ENCODE measurements around the gene IL5. TPM values are rescaled to one million over a fixed set of nuclear protein-coding genes. Genes with fewer than 3 reads are reported as not detected.

IL5 gene
- total RNA-seq, 2 donors from 2014 or later = not detected

DNA sequence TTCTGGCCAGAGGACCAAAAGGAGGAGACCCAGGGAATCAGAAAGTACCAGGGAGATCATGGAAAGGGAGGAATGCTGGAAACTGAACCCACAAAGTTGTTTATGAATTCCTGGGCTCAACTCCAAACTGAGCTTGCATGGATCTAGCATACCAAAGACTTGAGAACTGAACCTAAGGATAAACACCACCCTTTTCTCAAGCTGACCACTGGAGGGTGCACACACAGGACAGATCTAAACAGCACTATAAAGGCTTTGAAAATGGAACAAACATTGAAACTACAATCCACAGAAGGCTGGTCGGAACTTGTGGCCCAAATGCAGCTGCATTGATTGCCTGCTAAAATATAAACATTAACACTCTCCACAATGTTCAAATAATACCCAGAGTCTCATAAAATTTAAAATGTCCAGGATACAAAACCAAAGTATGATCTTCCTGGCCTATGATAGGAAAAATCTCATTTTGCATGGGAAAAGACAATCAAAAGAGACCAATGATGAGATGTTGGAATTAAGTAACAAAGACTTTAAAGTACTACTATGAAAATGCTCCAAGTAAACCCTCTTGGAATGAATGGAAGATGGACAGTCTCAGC is 37.1 kb downstream of the IL5 start:
- WGBS, 2 donors = 32 to 53% methylated on average over 1 of the region's 1 CpG
- ATAC-seq (peak; percentile 38), DNase-seq (peak in 1 of 4 donors; percentile 41)
- TF ChIP-seq POLR2A (IDR thresholded peaks at IDR 0.05) = no peak
- peak in 5 of 7 experiments; percentile 22 to 45 (median 36) for TF ChIP-seq CTCF (IDR thresholded peaks at IDR 0.05)
- intact Hi-C loops (cut with DNase I) = no loop called here
- Histone ChIP-seq H3K36me3 (replicated peaks in 1 of 2; ENCODE audit: insufficient read depth in 1 of 2, low read depth in 2 of 2) (no peaks in the 10 kb centered on the region), H3K4me3 (no peak overlapping the region), H3K4me1 (peaks cover 22% of the 10 kb centered on the region), H3K27me3 (no peaks in the 10 kb centered on the region), H3K9me3 (no peaks in the 10 kb centered on the region), H3K27ac (no peak overlapping the region)

DNA sequence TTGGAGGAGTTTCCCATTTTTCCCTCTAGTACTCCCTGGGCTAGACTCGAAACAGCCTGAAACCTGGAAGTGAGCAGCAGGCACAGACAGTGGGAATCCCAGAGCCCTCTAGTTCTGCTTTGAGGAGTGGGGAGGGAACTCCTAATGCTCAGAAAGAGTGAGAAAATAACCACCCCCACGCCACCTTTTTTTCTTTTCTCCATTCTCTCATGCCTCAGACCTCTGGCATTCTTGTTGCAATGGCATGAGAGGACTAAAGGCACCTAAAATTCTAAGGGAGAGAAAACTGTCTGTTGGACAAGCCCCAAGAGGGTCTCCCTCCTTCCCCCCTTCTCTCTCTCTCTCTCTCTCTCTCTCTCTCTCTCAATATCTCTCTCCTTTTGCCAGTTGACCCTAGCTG is 37.7 kb downstream of the IL5 start:
- Histone ChIP-seq H3K9me3 (no peaks in the 10 kb centered on the region), H3K4me3 (no peak overlapping the region), H3K27ac (no peak overlapping the region), H3K4me1 (peaks cover 28% of the 10 kb centered on the region), H3K27me3 (no peaks in the 10 kb centered on the region), H3K36me3 (replicated peaks in 1 of 2; ENCODE audit: insufficient read depth in 1 of 2, low read depth in 2 of 2) (no peaks in the 10 kb centered on the region)
- TF ChIP-seq POLR2A (IDR thresholded peaks at IDR 0.05) = no peak
- no peak for TF ChIP-seq CTCF (IDR thresholded peaks at IDR 0.05)
- intact Hi-C loops (cut with DNase I) = no loop called here
- 78 to 86% methylated on average over 2 of the region's 2 CpGs for WGBS, 2 donors
- no peak for DNase-seq
- ATAC-seq = no peak

DNA sequence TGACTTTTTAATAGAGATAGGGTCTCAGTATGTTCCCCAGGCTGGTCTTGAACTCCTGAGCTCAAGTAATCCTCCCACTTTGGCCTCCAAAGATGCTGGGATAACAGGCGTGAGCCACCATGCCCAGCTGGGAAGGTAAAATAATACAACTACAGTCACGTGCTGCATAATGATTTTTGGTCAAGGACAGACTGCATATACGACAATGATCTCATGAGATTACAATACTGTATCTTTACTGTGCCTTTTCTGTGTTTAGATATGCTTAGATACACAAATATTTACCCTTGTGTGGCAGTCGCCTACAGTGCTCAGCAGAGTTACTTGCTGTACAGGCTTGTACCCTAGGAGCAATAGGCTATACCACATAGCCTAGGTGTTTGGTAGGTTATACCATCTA is 38.6 kb downstream of the IL5 start:
- H3K27ac ChIP-seq = peak overlapping the region in 1 of 4 donors; percentile 20
- ATAC-seq = no peak
- DNase-seq = no peak
- H3K4me3 ChIP-seq = no peak overlapping the region
- intact Hi-C loops (cut with DNase I) = loop anchor here (5.0 kb wide), 1 partner anchor 122 kb away; no protein-coding TSS in a partner anchor
- H3K9me3 ChIP-seq = no peaks in the 10 kb centered on the region
- peaks cover 31% of the 10 kb centered on the region for H3K4me1 ChIP-seq
- 34 to 52% methylated on average over 4 of the region's 4 CpGs for WGBS, 2 donors
- H3K27me3 ChIP-seq = no peaks in the 10 kb centered on the region
- TF ChIP-seq POLR2A (IDR thresholded peaks at IDR 0.05) (no peak), CTCF (IDR thresholded peaks at IDR 0.05) (no peak)
- H3K36me3 ChIP-seq (replicated peaks in 1 of 2; ENCODE audit: insufficient read depth in 1 of 2, low read depth in 2 of 2) = no peaks in the 10 kb centered on the region

DNA sequence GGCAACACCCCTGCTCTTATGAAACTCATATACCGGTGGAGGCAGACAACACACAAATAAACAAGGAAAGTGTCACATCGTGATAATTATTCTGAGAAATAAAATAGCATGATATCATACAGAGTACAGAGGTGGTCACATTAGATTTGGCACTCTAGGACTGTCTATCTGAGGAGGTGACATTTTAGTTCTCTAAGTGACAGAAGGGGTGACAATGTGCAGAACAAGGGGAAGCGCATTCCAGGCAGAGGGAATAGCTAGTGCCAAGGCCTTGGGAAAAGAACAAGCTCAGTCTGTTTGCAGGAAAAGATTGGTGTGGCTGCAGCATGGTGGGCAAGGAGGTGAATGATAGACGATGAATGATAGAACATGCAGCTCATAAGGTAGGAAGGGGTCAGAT is 40.1 kb downstream of the IL5 start:
- Histone ChIP-seq H3K9me3 (no peaks in the 10 kb centered on the region), H3K27ac (peak overlapping the region in 1 of 4 donors; percentile 99), H3K4me3 (no peak overlapping the region), H3K4me1 (peaks cover 44% of the 10 kb centered on the region), H3K36me3 (replicated peaks in 1 of 2; ENCODE audit: insufficient read depth in 1 of 2, low read depth in 2 of 2) (no peaks in the 10 kb centered on the region), H3K27me3 (no peaks in the 10 kb centered on the region)
- DNase-seq (no peak), ATAC-seq (no peak)
- no peak for TF ChIP-seq CTCF (IDR thresholded peaks at IDR 0.05)
- no peak for TF ChIP-seq POLR2A (IDR thresholded peaks at IDR 0.05)
- intact Hi-C loops (cut with DNase I) = loop anchor here (5.0 kb wide), 1 partner anchor 121 kb away; no protein-coding TSS in a partner anchor
- 79 to 84% methylated on average over 4 of the region's 4 CpGs for WGBS, 2 donors

All from body of pancreas (tissue), 4 donors.